Measurements from ENCODE around the gene FAM186B.

The FAM186B gene

GRCh38 chr12:49566361-49566760 lies 39.1 kb downstream of the FAM186B start:
- no peak for DNase-seq

- DNase-seq = no peak
Observed at GRCh38 chr12:49565406-49566265, 39.8 kb downstream of the FAM186B start.

DNA sequence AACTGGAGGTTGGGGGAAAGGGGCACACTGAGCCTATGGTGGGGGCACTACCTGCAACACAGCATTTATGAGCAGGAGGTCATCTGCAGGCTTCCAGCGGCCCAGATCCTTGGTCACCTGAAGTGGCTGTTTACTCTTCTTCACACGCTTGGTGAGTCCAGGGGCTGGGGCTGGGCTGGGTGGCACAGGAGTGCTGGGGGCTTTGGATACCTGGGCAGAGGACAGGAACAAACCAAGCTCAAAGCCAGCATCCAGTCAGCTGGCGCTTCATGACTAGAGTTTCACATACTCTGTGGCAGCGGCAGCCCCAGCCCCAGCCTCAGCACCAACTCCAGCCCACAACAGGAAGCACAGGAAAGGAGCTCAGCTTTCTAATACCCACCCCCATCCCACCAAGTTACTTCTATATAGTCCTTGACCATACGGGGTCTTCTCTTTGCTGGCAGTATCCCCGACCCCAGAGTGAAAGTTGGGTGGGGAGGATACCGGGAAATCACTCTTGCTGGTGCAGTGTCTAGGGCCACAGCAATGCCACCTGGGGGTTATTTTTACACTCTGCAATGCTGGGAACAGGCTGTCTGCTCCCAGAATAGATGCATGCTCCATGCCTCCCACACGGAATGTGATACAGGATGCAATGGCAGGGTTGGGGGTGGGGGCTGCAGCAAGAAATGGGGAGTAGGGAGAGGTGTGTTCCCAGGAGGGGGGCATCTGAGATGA lies 40.6 kb downstream of the FAM186B start:
- no peak for DNase-seq

DNA sequence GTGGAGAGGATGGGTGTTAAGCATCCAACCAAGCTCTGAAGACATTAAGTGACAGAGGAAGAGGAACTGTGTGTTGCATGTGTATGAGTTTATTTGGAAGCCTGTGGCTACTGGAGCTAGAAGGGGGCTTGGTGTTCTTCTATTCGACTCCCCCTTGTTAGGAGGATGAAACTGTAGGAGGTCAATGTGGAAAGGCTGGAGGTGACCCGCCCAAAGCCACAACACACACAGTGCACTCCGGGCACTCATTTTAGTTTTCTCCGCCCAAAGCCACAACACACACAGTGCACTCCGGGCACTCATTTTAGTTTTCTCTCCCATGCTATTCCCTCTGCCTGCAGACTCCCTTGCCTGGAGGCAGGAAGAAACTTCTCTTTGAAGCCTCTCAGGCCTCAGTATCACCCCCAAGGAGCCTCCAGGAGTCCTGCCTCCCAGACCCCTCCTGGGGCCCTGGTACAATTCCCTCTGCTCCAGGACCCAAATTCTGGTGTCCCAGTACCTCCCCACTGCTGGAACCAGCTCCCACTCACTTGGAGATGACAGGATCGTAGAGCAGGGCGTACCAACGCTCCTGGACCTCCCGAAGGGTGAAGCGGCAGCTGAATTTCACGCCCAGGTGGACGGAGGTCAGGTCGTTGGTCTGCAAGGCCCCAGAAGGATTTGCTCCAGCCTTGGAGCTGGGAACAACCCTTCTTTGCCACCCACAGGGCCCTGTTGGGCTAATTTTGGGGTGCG lies 41.3 kb downstream of the FAM186B start:
- DNase-seq = no peak

DNA sequence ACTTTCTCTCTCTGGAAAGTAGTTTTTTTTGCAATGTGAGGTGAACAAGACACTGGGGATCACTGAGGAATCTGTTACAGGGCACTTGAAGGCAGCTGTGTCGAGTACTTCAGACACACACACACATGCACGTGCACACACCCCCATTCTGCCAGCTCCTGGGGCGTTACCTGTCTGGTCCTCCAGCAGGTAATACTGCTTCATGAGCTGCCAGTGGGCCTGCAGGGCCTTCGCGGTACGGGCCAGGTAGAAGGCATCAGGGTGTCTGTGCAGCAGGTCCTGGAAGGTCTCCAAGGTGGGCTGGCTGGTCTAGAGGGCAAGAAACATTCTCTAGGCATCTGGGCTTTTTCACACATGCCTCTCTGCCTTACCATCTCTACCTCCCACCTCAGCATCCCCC lies 42.6 kb downstream of the FAM186B start:
- DNase-seq = no peak

- no peak for DNase-seq
Observed at GRCh38 chr12:49562233-49562632, 43.2 kb downstream of the FAM186B start.

DNA sequence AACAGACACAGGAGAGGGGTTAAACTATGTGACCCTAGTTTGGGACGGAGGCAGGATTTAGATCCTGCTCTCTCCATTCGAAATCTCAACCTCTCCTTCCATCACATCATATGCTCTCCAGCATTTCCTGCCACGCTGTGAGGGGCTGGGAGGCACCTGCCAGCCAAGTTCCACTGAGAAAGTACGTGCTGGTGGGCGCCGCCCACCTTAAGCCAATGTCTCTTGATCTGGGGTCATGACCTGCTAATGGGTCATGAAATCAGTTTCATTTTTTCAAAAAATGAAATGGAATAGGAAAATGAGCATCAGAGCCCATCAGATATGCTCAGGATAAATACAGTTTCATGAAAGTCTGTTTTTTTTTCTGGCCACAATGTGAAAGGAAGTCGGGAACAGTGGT lies 44.7 kb downstream of the FAM186B start:
- no peak for DNase-seq

- no peak for DNase-seq
Observed at GRCh38 chr12:49559011-49559675, 46.3 kb downstream of the FAM186B start.

DNA sequence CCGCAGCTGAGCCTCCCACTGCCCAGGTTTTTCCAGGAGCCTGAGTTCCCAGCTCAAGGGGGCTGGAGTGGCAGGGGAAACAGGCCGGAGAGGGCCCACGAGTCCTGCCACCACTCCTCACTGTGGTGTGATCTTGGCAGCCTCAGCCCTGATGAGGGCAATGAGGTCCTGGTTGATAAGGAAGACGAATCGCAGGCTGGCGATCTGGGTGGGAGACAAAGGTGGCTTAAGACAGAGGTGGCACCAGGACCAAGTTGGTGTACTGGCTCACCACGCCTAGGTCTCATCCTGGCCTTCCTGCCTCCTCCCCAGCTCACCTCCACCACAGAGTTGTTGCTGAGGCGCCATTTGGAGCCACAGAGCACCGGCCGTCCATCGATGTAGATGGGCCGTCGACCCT lies 46.9 kb downstream of the FAM186B start:
- no peak for DNase-seq

DNA sequence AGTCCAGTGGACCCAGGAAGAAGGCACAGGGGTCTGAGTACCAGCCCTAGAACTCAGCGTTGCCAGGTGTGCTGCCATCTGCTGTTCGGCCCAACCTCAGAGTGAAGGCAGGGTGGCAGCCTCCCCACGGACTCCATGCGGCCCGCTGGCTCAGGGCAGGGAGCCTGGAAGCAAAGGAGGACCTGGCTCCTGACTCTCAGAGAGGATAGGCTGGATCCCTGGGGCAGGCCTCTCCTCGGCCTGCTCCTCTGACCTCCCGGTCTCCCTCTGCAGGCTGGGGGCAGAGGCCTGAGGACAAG lies 47.6 kb downstream of the FAM186B start:
- DNase-seq = no peak

DNA sequence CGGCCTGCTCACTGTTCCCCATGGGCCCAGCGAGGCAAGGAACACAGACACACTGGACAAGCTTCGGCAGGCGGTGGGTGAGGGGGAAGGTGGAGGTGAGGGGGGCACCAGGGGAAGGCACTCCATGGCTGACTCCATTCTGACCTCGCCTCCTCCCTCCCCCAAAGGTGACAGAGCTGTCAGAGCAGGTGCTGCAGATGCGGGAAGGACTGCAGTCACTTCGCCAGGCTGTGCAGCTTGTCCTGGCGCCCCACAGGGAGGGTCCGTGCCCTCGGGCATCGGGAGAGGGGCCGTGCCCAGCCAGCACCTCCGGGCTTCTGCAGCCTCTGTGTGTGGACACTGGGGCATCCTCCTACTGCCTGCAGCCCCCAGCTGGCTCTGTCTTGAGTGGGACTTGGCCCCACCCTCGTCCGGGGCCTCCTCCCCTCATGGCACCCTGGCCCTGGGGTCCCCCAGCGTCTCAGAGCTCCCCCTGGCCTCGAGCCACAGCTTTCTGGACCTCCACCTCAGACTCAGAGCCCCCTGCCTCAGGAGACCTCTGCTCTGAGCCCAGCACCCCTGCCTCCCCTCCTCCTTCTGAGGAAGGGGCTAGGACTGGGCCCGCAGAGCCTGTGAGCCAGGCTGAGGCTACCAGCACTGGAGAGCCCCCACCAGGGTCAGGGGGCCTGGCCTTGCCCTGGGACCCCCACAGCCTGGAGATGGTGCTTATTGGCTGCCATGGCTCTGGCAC lies 48.1 kb downstream of the FAM186B start:
- DNase-seq = no peak

GRCh38 chr12:49556391-49557186 lies 48.9 kb downstream of the FAM186B start:
- no peak for DNase-seq

- no peak for DNase-seq
Observed at GRCh38 chr12:49555631-49556390, 49.6 kb downstream of the FAM186B start.

GRCh38 chr12:49554266-49554665 lies 51.2 kb downstream of the FAM186B start:
- DNase-seq = no peak

GRCh38 chr12:49553512-49554088 lies 51.8 kb downstream of the FAM186B start:
- peak in 1 of 2 donors; percentile 64 for DNase-seq

GRCh38 chr12:49552899-49553298 lies 52.5 kb downstream of the FAM186B start:
- DNase-seq = no peak

DNA sequence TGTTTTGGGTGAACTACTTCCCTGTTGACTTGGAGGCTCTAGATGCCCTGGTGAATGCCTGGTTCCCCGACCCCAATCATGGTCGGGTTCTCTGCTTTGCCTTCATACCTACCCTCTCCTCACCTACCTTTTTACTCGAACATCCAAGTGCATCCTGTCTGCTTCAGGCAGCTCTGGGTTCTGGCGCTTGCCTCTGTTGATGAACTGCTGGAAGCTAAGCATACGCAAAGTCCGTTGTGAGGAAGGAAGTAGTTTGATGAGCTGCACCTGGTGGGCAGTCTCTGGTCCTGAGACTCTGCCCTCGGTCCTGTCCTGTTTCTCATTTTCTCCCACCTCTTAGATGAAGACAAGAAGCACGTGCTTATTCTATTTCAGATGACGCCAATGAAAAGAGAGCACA lies 53.0 kb downstream of the FAM186B start:
- DNase-seq = no peak

DNA sequence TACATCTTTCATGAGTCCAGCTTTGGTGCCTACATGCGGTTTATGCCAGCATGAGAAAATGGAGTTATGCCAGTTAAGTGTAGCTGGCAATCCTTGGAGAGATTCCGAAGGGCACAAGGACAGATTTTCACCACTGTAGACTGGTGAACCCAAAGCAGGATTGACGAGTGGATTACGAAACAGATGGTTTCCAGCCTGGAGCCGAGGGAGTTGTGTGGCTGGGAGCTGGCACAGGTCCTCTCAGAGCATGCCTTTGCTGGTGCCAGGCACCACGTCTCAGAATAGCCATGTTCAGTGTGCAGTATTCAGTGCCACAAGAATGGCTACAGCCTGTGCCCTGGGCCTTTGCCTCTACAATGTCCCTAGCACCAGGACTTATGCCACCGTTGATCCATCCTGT lies 53.4 kb downstream of the FAM186B start:
- DNase-seq = no peak

DNA sequence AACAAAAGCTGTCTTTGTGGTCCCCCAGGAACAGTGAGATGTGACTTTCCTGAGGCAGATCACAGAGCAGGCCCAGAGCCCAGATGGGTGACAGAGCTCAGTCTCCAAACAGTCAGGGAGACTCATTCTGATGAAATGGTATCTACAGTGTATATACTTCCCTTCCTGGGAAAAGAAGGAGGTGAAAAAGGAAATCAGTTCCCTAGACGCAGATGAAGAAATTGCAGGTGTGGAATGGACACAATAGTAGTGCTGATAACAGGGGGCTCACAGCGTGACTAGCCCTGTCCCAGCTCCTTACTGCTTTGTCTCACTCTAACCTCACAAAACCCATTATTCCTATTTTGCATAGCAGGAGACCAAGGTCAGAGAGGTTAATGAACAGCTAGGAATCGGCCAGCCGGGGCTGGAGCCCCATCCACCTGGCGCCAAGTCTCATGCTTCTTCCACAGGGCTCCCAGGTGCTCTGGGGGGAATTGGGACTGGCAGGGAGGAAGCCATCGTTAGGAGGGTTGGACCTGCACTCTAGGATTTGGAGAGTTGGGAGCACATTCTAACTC lies 54.7 kb downstream of the FAM186B start:
- no peak for DNase-seq
